HFF-Myc (cell line): ENCODE results near the gene UNC93B1.

ENCODE experiments used
- DNase-seq: peaks from one replicate; pipeline ENCODE4 v3.0.0-alpha.2; 2011; ENCODE audit warnings: low read depth; ENCODE audit errors: extremely low read depth
- H3K4me3 ChIP-seq: replicated peaks from 2 replicates; pipeline ENCODE4 v1.5.1; 2011; ENCODE audit warnings: low read depth, mild to moderate bottlenecking, control low read depth, low read length
- TF ChIP-seq, protein P1 (sequence below): IDR thresholded peaks from 2 replicates; pipeline ENCODE4 v1.5.1; 2012; ENCODE audit warnings: mild to moderate bottlenecking, low read depth, low read length, control low read depth; ENCODE audit errors: missing control alignments

UNC93B1 gene

DNA sequence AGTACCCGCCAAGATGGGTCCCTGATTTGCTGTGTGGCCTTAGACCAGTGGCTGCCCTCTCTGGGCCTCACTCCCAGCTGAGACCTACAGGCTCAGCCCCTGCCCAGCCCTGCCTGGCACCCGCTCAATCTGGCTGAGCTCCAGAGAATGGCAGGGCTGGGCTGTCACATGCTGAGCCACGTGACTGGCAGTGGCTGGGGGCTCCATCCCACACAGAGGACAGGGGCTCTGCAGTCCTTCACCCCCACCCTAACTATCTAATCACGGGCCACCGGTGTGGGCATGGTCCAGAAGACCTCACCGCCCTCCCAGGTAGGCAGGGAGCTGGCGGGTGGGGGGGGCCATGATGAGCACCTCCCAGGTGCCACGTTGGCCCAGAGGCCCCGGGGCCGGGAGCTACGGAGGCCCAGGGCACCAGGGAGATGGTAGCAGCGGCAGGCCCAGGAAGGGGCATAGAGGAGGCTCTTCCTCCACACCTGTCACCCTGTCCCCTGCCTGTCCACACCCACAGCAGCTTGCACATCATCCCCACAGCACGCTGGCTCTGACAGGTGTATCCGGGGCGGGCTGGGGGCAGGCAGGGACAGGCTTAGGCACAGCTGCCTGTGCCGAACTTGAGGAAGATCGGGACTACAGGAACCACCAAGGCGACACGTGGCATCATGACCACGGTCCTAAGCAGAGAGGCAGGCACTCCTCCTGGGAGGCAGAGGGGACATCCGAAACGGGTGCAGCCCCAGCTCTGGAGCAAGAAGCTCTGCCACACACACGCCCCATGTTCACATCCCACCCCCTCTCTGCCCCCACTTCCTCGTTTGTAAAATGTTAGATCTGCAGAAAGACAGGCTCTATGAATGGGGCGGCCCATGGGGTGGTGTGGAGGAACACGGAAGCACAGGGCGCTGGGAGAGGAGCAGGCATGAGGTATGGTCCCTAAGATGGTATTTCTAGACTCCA, 4.8 kb upstream of the UNC93B1 start:
- no peak for DNase-seq
- no peak overlapping the region for H3K4me3 ChIP-seq
- TF ChIP-seq, protein P1, sequence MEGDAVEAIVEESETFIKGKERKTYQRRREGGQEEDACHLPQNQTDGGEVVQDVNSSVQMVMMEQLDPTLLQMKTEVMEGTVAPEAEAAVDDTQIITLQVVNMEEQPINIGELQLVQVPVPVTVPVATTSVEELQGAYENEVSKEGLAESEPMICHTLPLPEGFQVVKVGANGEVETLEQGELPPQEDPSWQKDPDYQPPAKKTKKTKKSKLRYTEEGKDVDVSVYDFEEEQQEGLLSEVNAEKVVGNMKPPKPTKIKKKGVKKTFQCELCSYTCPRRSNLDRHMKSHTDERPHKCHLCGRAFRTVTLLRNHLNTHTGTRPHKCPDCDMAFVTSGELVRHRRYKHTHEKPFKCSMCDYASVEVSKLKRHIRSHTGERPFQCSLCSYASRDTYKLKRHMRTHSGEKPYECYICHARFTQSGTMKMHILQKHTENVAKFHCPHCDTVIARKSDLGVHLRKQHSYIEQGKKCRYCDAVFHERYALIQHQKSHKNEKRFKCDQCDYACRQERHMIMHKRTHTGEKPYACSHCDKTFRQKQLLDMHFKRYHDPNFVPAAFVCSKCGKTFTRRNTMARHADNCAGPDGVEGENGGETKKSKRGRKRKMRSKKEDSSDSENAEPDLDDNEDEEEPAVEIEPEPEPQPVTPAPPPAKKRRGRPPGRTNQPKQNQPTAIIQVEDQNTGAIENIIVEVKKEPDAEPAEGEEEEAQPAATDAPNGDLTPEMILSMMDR = no peak

DNA sequence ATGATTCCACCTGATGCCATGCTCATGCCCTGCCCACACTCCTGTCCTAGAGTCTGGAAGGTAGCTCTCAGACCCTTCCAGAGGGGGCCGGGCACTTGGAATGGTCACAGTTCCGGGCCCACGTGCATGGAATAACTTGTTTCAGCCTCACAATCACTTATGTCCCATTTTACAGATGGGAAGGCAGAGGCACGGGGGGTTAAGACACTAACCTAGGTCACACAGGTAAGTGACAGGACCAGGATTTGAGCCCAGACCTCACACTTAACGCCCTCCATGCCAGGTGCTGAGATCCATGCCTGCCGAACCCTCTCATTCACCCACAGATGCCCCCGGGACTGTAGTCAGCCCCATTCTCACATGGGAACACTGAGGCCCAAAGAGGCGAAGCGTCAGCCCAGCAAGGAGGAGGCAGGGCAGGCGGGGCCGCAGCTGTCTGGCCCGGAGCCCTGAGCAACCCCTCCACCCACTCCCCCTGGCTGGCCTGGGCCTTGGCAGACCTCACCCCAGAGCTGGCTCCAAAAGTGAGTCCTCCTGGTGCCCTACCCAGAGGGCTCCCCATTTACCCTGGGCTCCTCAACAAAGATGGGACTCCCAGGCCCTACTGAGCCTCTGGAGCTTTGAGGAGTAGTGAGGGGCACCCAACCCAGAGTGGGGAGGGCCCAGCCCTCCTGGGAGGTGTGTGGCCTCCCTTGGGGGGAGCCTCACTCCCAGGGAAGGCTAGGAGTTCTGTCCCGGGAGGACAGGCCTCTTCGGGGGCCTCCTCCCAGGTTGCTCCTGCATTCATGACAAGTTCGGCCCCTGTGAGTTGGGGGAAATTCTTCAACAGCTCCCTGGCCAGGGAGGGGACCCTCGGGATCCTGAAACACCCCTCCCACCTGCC, 3.8 kb upstream of the UNC93B1 start:
- H3K4me3 ChIP-seq = no peak overlapping the region
- no peak for DNase-seq
- TF ChIP-seq, protein P1 = no peak

DNA sequence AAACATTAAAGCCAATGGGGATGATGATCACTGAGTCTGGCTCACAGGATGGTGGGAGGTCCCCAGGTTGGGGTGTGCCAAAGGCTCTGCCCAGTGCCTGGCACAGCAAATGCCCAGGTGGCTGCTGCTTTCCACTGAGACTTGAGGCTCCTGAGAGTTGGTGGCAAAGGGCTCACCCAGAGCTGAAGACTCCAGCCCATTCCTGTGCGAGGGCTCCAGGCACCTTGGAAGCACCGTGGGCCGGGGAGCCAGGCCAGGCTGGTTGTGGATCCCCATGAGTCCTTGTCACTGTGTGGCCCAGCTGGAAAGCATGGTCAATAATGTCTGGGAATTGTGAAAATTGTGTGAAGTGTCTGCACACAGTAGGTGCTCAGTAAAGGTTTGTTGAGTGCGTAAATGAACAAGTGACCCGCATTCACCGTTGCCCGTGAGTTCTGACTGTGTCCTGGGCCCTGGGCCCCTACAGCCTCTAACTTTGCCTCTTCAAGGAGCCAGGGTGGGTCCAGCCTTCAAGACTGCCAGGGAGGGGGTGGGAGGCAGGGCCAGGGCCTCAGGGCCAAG, 2.8 kb upstream of the UNC93B1 start:
- DNase-seq = no peak
- TF ChIP-seq, protein P1 = no peak
- H3K4me3 ChIP-seq = no peak overlapping the region

DNA sequence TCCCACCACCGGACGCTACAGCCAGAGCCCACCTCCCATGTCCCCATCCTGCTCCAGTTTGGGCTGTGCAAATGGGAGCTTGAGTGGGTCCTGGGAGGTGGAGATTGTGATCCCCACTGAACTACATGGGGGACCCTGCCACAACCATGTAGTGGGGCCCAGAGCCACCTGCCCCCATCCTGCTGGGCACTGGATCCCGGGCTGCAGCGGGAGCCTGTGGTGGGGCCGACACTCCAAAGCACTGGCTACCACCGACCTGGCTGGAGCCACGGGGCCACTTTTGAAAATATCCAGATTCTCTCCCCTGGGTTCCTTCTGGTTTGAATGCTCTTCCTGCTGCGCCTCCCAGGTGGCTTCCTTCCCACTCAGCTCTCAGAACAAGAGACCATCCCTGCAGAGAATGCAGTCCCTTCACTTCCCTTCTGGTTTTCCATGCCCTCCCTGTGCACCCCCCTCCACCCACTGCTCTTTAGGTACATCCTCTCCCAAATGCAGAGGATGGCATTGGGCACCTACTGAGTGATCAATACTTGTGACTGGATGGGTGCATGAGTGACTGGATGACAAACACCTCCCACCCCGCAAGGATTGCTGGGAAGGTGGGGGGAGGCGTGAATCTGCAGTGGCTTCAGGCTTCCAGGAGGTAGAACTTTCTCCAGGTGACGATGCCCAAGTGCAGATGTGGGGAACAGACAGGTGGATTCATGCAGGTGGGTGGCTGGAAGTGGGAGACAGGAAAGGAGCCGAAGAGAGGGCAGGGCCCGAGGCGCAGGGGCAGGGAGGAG, 846 bp upstream of the UNC93B1 start:
- H3K4me3 ChIP-seq = peak overlapping the region; percentile 62
- DNase-seq = no peak
- TF ChIP-seq, protein P1 = no peak

DNA sequence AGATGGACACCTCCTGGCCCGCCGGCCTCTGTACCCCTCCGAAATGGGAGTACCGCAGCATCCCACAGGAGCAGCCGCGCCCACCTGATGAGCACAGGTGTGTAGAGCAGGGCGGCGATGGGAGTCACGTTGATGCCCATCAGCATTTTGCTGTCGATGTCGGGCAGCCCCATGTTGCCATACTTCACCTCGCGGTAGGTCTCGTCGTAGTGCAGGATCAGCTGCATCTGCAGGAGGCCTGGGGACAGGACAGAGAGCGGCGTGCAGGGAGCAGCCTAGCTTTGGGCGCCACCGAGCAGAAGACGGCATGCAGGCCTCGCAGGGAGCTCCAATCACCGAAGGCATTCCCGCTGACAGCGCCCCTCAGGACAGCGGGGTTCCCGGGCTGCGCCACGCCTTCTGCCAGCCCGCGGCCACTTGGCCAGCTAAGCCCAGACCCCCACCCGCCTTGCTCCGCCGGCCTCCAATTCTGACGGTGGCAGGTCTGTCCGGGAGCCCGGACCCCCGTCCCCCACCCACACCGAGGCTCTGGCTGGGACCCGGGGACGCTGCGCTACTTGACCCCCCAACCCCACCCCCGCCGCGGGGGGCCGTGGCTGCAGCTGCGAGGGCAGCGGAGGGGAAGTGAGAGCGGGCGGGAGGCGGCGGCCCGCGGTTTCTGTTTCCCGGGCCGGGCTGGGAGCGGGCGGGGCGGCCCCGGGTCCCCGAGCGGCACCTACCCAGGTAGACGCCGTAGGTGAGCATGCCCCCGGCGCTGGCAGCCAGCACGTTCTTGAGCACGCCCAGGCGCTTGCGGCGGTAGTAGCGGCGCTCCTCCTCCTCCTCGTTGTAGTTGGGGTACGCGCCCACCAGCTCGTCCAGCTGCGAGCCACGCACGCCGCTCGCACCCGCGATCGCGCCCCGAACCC, 705 bp downstream of the UNC93B1 start:
- H3K4me3 ChIP-seq = peak overlapping the region; percentile 62
- DNase-seq = no peak
- TF ChIP-seq, protein P1 = no peak
